NCI-H1417 treated with DMSO at 0.1 percent for 48 hours (cell line): ENCODE measurements around the gene IL19.

Experiments
- DNase-seq: peaks from one replicate; lab custom pipeline; 2025; lab: John Stamatoyannopoulos, UW

IL19 gene

GRCh38 chr1:206863266-206863665 lies 92.7 kb downstream of the IL19 start:
- DNase-seq = no peak

GRCh38 chr1:206864939-206865671 lies 94.5 kb downstream of the IL19 start, which contains the start of gene IL20:
Gene IL20 (plus strand): TSS chr1:206865623. CDS start chr1:206865853, 230 bp downstream.
- no peak for DNase-seq

DNA sequence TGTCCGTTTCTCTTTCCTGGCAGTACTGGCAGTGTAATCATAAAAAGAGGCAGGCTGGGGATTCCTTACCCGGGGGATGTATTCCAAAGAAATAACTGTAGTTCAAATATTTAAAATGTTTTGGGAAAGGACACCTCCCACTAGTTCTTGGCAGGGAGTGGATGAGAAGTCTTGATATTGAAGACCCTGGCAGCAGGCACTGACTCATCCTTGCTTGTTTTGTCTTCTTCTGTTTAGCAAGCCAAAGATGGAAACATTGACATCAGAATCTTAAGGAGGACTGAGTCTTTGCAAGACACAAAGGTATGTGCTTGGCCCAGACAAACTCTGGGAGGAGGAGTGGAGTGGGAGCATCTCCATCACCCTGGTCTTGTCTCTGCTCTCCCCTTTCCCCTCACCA lies 95.5 kb downstream of the IL19 start:
- no peak for DNase-seq

- no peak for DNase-seq
Measured at GRCh38 chr1:206867239-206867638, 96.7 kb downstream of the IL19 start.

DNA sequence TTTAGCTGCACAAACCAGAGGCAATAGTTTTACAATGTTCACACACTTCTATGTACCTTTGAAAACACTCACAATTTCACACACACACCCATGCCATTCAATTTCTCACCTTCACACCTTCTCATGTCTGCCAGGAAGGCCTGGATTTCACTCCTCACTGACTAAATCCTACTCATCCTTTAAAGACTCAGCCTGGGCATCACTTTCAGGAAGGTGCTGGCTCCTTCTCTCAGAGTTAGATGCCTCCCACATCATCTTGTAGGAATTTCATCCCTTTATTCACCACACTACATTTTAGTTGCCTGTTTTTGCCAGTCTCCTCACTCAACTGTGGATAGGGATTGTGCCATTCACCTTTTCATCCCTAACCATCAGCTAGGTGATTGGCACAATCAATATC lies 97.1 kb downstream of the IL19 start:
- no peak for DNase-seq

GRCh38 chr1:206868264-206868663 lies 97.7 kb downstream of the IL19 start:
- no peak for DNase-seq

GRCh38 chr1:206872139-206872538 lies 101.6 kb downstream of the IL19 start:
- no peak for DNase-seq

DNA sequence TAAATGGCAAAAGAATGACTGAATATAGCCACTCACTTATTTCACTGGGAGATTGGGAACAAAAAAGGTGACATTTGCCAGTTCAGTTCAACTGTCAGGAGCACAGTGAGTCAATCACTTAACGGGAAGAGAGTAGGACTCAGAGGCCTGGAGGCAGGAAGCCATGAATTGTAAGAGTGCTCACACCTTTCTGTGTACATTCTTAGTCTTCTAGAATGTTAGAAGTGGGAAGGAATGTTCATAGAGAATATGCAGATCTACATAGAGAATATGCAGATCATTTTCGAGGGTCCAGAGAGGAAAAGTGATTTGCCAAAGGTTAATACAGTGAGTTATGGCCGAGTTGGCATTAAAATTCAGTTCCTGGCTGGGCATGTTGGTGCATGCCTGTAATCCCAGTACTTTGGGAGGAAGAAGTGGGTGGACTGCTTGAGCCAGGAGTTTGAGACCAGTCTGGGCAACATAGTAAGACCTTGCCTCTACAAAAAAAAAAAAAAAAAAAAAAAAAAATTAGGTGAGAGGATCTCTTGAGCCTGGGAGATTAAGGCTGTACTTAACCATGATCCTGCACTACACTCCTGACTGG lies 103.1 kb downstream of the IL19 start:
- no peak for DNase-seq

- DNase-seq = no peak
Measured at GRCh38 chr1:206875752-206876377, 105.3 kb downstream of the IL19 start.

GRCh38 chr1:206878456-206878855 lies 107.9 kb downstream of the IL19 start:
- no peak for DNase-seq

DNA sequence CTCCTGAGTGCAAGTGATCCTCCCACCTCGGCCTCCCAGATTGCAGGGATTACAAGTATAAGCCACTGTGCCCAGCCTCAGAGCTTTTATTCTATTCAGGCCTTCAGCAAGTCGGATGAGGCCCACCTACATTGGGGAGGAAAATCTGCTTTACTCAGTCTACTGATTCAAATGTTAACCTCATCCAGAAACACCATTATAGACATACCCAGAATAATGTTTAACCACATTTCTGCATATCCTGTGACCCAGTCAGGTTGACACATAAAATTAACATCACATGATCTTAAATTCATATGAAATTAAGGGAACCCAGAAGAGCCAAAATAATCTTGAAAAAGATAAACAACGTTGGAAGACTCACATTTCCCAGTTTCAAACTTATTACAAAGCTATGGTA lies 109.7 kb downstream of the IL19 start:
- no peak for DNase-seq

- no peak for DNase-seq
Measured at GRCh38 chr1:206882555-206882954, 112.0 kb downstream of the IL19 start.

DNA sequence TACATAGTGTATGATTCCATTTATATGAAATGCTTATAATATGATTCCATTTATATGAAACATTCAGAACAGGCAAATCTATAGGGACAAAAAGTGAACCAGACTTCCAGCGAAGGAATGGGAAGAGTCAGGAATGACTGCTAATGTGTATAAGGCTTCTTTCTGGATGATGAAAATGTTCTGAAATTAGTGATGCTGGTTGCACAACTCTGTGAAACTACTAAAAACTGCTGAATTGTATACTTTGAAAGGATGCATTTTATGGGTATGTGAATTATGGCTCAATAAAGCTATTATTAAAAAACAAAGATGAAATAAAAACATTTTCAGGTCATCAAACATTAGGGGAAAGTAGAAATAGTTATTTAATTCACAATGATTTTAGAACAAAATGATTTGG lies 112.6 kb downstream of the IL19 start:
- no peak for DNase-seq

DNA sequence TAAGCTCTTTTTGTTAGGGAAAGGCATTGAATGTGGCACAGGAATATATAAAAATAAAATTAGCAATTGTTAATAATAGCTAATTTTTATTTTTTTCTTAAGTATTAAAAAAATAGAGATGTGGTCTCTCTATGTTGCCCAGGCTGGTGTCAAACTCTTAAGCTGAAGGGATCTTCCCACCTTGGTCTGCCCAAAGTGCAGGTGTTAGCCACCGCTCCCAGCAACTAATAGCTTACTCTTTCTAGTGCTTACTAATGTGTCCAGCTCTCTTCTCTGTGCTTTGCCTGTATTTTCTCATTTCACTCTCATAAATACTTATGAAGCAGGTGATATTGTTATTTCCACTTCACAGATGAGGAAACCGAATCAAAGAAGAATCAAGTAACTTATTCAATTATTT lies 113.3 kb downstream of the IL19 start:
- DNase-seq = no peak

GRCh38 chr1:206885341-206886060 lies 114.9 kb downstream of the IL19 start:
- DNase-seq = no peak

- DNase-seq = no peak
Measured at GRCh38 chr1:206886831-206887230, 116.3 kb downstream of the IL19 start.

DNA sequence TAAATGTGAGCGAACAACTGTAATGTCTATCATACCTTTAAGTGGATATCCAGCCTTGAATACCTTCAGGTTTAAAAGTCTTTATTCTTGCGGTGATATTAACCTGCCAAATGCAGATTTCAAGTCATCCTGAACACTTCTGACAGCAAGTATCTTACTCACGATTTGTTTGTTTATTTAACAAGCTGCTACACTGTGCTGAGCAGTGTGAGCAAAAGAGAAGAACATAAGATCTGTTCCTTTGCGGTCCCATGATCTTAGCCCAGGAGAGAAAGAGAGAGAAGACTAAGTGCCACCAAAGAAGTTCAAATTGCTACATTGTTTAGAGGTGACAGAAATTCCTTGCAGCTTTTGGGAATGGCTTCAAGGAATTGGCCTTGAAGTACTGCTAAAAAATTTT lies 117.1 kb downstream of the IL19 start:
- DNase-seq = no peak

GRCh38 chr1:206890125-206891060 lies 119.8 kb downstream of the IL19 start:
- DNase-seq = no peak

DNA sequence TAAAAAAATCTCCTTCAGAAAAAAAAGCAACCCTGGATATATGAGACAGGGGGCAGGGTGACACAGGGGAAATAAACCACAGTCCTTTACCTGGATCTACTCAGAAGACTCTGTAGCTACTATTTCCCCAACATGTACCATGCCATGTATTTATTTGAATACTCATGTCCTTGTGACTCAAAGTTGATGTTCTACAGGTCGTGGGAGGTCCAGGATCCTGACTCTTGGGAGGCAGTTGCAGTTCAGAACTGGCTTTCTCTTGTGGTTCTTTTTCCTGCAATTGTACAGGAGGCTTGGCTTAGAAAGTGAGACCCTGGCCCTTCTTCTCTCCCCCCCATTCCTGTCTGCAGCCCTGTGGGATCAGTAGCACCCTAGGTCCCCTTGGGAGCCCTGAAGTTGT lies 120.8 kb downstream of the IL19 start:
- DNase-seq = no peak
